ENCODE data around the gene ARAP2. TPM values are rescaled to one million over a fixed set of nuclear protein-coding genes. Genes with fewer than 3 reads are reported as not detected.

ARAP2 gene
- total and polyA plus RNA-seq, 9 of the 15 experiments (the other 6 are each of a cell fraction or from before 2014, with no cell fraction given), result 0.03 to 0.35 (median 0.11) TPM; not detected in 4

GRCh38 chr4:36243355-36244256 lies 708 bp downstream of the ARAP2 start (continued):
- TF ChIP-seq TFE3 (CRISPR knock-in tag; IDR thresholded peaks at IDR 0.05) (no peak), RFX7 (CRISPR knock-in tag; IDR thresholded peaks at IDR 0.05) (no peak), ZNF140 (CRISPR knock-in tag; IDR thresholded peaks at IDR 0.05) (no peak), POU5F1 (IDR thresholded peaks at IDR 0.05; ENCODE audit: borderline replicate concordance, low read depth, low read length, partially characterized antibody) (no peak), SNRNP70 (optimal IDR thresholded peaks at IDR 0.05; ENCODE audit: low read depth, low read length) (no peak), PCBP2 (IDR thresholded peaks at IDR 0.05; ENCODE audit: low read depth, low read length, poor library complexity, severe bottlenecking) (no peak), STAT6 (CRISPR knock-in tag; IDR thresholded peaks at IDR 0.05) (no peak), OTX1 (CRISPR knock-in tag; IDR thresholded peaks at IDR 0.05) (no peak)
